ENCODE results near the gene ARHGAP30. TPM values are rescaled to one million over a fixed set of nuclear protein-coding genes. Genes with fewer than 3 reads are reported as not detected.
A peak's percentile ranks its signal among the peaks of the same experiment; 100 is the strongest.
"Not testable (repeated sequence)": the region's sequence is repeated elsewhere in the genome, so short reads cannot be mapped to it uniquely, and the experiment has no call there.

The ARHGAP30 gene
- total and polyA plus RNA-seq, 4 experiments from 2014 or later: 63.4 to 226 (median 218) TPM

GRCh38 chr1:161065681-161066080 is 4.0 kb downstream of the ARHGAP30 start:
- H3K27ac ChIP-seq (ENCODE audit: low read depth, low read length); DNase-seq; H3K27me3 ChIP-seq (ENCODE audit: insufficient read depth, low read length); H3K9me3 Mint-ChIP-seq; H3K4me3 ChIP-seq (ENCODE audit: low read length in 2 of 2); H3K9me3 ChIP-seq (ENCODE audit: control insufficient read depth in 1 of 2, low read length in 2 of 2); H3K27me3 Mint-ChIP-seq: not testable (repeated sequence)
- peaks cover 48 to 89% (median 65%) of the 10 kb centered on the region in 4 donors for H3K4me1 Mint-ChIP-seq
- H3K4me1 ChIP-seq (ENCODE audit: insufficient read depth, low read length): peaks cover 82% of the 10 kb centered on the region
- POLR2A ChIA-PET (ENCODE audit: partially characterized antibody): interaction anchor here (0.9 to 10.9 kb wide), 2 partner anchors 20 to 52 kb away, joined by 4 to 602 read pairs; partner anchors contain the start of genes NIT1, PFDN2, TSTD1 and USF1
- H3K36me3 Mint-ChIP-seq: peaks cover 37 to 65% of the 10 kb centered on the region in 2 donors
- H3K27ac Mint-ChIP-seq: peak overlapping the region; percentile 42 to 92 (median 76)
- H3K4me3 Mint-ChIP-seq: peak overlapping the region in 6 of 8 donors; percentile 9 to 96 (median 56)
- intact Hi-C loops (cut with micrococcal nuclease): loop anchor here (5.0 kb wide), 1 partner anchor 723 kb away; the partner anchor contains the start of genes COPA and NCSTN
- peaks cover 12% of the 10 kb centered on the region for H3K36me3 ChIP-seq (ENCODE audit: insufficient read depth, low read length)
- CTCF ChIA-PET (ENCODE audit: partially characterized antibody): interaction anchor here (1.3 to 10.1 kb wide), 4 partner anchors 9 to 30 kb away, joined by 4 to 171 read pairs (median 82); partner anchors contain the start of genes KLHDC9, TSTD1 and USF1

- POLR2A ChIA-PET (ENCODE audit: partially characterized antibody): interaction anchor here (1.3 to 10.9 kb wide), 2 partner anchors 19 to 33 kb away, joined by 8 to 602 read pairs; partner anchors contain the start of genes TSTD1 and USF1
- H3K27ac ChIP-seq (ENCODE audit: low read depth, low read length): peak overlapping the region; percentile 51
- peak overlapping the region; percentile 80 to 94 (median 92) for H3K27ac Mint-ChIP-seq
Observed at GRCh38 chr1:161063936-161064335, 5.8 kb downstream of the ARHGAP30 start.

GRCh38 chr1:161061419-161061818 is 8.3 kb downstream of the ARHGAP30 start:
- Mint-ChIP-seq H3K27ac (peak overlapping the region in 6 of 7 donors; percentile 22 to 92 (median 46)), H3K9me3 (no peaks in the 10 kb centered on the region), H3K4me1 (peaks cover 40 to 77% (median 56%) of the 10 kb centered on the region in 4 donors), H3K27me3 (no peaks in the 10 kb centered on the region), H3K4me3 (peak overlapping the region in 2 of 8 donors; percentile 34 to 61), H3K36me3 (peaks cover 34 to 69% of the 10 kb centered on the region in 2 donors)
- H3K4me1 ChIP-seq (ENCODE audit: insufficient read depth, low read length): peaks cover 89% of the 10 kb centered on the region
- POLR2A ChIA-PET (ENCODE audit: partially characterized antibody): interaction anchor here (0.9 to 7.8 kb wide), 4 partner anchors 8 to 41 kb away, joined by 3 to 66 read pairs (median 18); partner anchors contain the start of genes ARHGAP30, F11R and USF1
- intact Hi-C loops (cut with micrococcal nuclease): no loop called here
- CTCF ChIA-PET (ENCODE audit: partially characterized antibody): interaction anchor here (1.1 to 2.3 kb wide), 5 partner anchors 15 to 78 kb away, joined by 3 to 10 read pairs (median 7); partner anchors contain the start of genes TSTD1 and USF1
- no peak for DNase-seq
- no peaks in the 10 kb centered on the region for H3K9me3 ChIP-seq (ENCODE audit: control insufficient read depth in 1 of 2, low read length in 2 of 2)
- peaks cover 33% of the 10 kb centered on the region for H3K36me3 ChIP-seq (ENCODE audit: insufficient read depth, low read length)
- H3K27ac ChIP-seq (ENCODE audit: low read depth, low read length): no peak overlapping the region
- no peaks in the 10 kb centered on the region for H3K27me3 ChIP-seq (ENCODE audit: insufficient read depth, low read length)
- H3K4me3 ChIP-seq (ENCODE audit: low read length in 2 of 2): no peak overlapping the region

More at GRCh38 chr1:161063936-161064335, 5.8 kb downstream of the ARHGAP30 start:
- Mint-ChIP-seq H3K4me3 (peak overlapping the region; percentile 31 to 91 (median 75)), H3K4me1 (peaks cover 48 to 89% (median 68%) of the 10 kb centered on the region in 4 donors), H3K36me3 (peaks cover 42 to 69% of the 10 kb centered on the region in 2 donors)
- Histone ChIP-seq H3K4me1 (ENCODE audit: insufficient read depth, low read length) (peaks cover 90% of the 10 kb centered on the region), H3K36me3 (ENCODE audit: insufficient read depth, low read length) (peaks cover 22% of the 10 kb centered on the region), H3K4me3 (ENCODE audit: low read length in 2 of 2) (peak overlapping the region; percentile 9 to 23)
- H3K27me3 ChIP-seq (ENCODE audit: insufficient read depth, low read length); H3K9me3 Mint-ChIP-seq; intact Hi-C loops (cut with micrococcal nuclease); H3K9me3 ChIP-seq (ENCODE audit: control insufficient read depth in 1 of 2, low read length in 2 of 2); DNase-seq; H3K27me3 Mint-ChIP-seq: not testable (repeated sequence)
- CTCF ChIA-PET (ENCODE audit: partially characterized antibody): interaction anchor here (9.0 to 10.1 kb wide), 2 partner anchors 21 to 32 kb away, joined by 159 to 171 read pairs; partner anchors contain the start of genes KLHDC9, TSTD1 and USF1

DNA sequence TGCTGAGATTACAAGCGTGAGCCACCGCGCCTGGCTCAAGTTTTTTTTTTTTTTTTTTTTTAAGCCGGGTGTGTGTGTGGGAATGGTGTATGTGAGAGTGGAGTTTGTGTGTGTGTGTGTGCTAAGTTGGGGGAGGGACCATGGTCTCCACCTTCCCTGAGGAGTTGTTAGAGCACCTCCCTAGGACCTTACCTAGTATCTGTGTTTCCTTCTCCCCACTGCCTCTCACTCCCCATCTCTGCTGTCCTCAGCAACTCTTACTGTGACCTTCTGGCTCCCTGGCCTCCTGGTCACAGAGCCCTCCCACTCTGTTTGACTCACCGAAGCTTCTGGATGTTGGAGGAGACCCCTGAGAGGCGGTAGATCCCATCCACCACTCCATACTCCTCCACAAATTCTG is 10.4 kb downstream of the ARHGAP30 start:
- no peak overlapping the region for H3K4me3 ChIP-seq (ENCODE audit: low read length in 2 of 2)
- Mint-ChIP-seq H3K9me3 (no peaks in the 10 kb centered on the region), H3K27ac (peak overlapping the region; percentile 32 to 93 (median 74)), H3K36me3 (peaks cover 36 to 72% of the 10 kb centered on the region in 2 donors), H3K27me3 (no peaks in the 10 kb centered on the region), H3K4me1 (peaks cover 35 to 65% (median 46%) of the 10 kb centered on the region in 4 donors), H3K4me3 (peak overlapping the region in 1 of 8 donors; percentile 26)
- no peaks in the 10 kb centered on the region for H3K27me3 ChIP-seq (ENCODE audit: insufficient read depth, low read length)
- ChIA-PET POLR2A (ENCODE audit: partially characterized antibody) (interaction anchor here (0.8 to 7.8 kb wide), 6 partner anchors 10 to 94 kb away, joined by 3 to 66 read pairs (median 5); partner anchors contain the start of genes ARHGAP30, F11R, KLHDC9 and UFC1), CTCF (ENCODE audit: partially characterized antibody) (interaction anchor here (1.0 to 1.9 kb wide), 4 partner anchors 10 to 69 kb away, joined by 3 to 8 read pairs (median 4); partner anchors contain the start of genes ARHGAP30 and KLHDC9)
- intact Hi-C loops (cut with micrococcal nuclease): no loop called here
- H3K36me3 ChIP-seq (ENCODE audit: insufficient read depth, low read length): peaks cover 48% of the 10 kb centered on the region
- H3K4me1 ChIP-seq (ENCODE audit: insufficient read depth, low read length): peaks cover 76% of the 10 kb centered on the region
- no peaks in the 10 kb centered on the region for H3K9me3 ChIP-seq (ENCODE audit: control insufficient read depth in 1 of 2, low read length in 2 of 2)
- no peak overlapping the region for H3K27ac ChIP-seq (ENCODE audit: low read depth, low read length)
- no peak for DNase-seq

GRCh38 chr1:161054805-161055204 is 14.9 kb downstream of the ARHGAP30 start:
- H3K4me1 ChIP-seq (ENCODE audit: insufficient read depth, low read length): peaks cover 31% of the 10 kb centered on the region
- Mint-ChIP-seq H3K27ac (peak overlapping the region in 3 of 7 donors; percentile 17 to 24 (median 18)), H3K4me3 (no peak overlapping the region), H3K9me3 (no peaks in the 10 kb centered on the region), H3K27me3 (no peaks in the 10 kb centered on the region), H3K36me3 (peaks cover 56 to 76% of the 10 kb centered on the region in 2 donors), H3K4me1 (peaks cover 14 to 43% (median 24%) of the 10 kb centered on the region in 4 donors)
- no peaks in the 10 kb centered on the region for H3K9me3 ChIP-seq (ENCODE audit: control insufficient read depth in 1 of 2, low read length in 2 of 2)
- no peak overlapping the region for H3K27ac ChIP-seq (ENCODE audit: low read depth, low read length)
- intact Hi-C loops (cut with micrococcal nuclease): no loop called here
- POLR2A ChIA-PET (ENCODE audit: partially characterized antibody): interaction anchor here (0.6 to 21.2 kb wide), 5 partner anchors 9 to 80 kb away, joined by 3 to 602 read pairs (median 8); partner anchors contain the start of genes ARHGAP30, KLHDC9, TSTD1 and USF1
- no peak for DNase-seq
- H3K36me3 ChIP-seq (ENCODE audit: insufficient read depth, low read length): peaks cover 73% of the 10 kb centered on the region
- H3K4me3 ChIP-seq (ENCODE audit: low read length in 2 of 2): no peak overlapping the region
- H3K27me3 ChIP-seq (ENCODE audit: insufficient read depth, low read length): no peaks in the 10 kb centered on the region
- CTCF ChIA-PET (ENCODE audit: partially characterized antibody): interaction anchor here (1.1 to 2.3 kb wide), 9 partner anchors 9 to 76 kb away, joined by 3 to 12 read pairs (median 6); partner anchors contain the start of genes ARHGAP30, KLHDC9 and USF1

DNA sequence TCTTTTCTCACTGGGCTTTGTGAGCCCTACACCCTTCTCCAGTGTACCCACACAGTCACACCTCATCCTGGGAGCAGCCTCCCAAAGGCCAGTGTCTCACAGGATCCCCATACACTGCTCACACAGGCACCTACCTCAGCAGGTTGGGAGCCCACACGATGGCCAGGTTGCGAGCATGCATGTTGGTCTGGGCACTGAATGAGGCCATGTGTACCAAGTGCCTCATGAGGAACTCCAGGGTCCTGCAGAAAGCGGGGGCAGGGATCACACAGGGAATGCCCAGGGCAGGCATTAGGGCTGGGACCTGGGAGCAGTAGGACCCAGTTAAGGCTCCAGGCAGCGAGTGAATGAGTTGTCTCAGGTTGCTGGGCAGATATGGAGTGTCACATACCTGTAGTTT is 15.5 kb downstream of the ARHGAP30 start:
- Mint-ChIP-seq H3K9me3 (no peaks in the 10 kb centered on the region), H3K4me1 (peaks cover 8 to 37% (median 19%) of the 10 kb centered on the region in 4 donors), H3K4me3 (no peak overlapping the region), H3K27me3 (no peaks in the 10 kb centered on the region), H3K36me3 (peaks cover 53 to 76% of the 10 kb centered on the region in 2 donors), H3K27ac (peak overlapping the region in 3 of 7 donors; percentile 52 to 70 (median 55))
- CTCF ChIA-PET (ENCODE audit: partially characterized antibody): interaction anchor here (1.1 to 2.3 kb wide), 7 partner anchors 9 to 76 kb away, joined by 3 to 10 read pairs (median 5); partner anchors contain the start of genes ARHGAP30, KLHDC9 and USF1
- intact Hi-C loops (cut with micrococcal nuclease): no loop called here
- peaks cover 25% of the 10 kb centered on the region for H3K4me1 ChIP-seq (ENCODE audit: insufficient read depth, low read length)
- no peak for DNase-seq
- H3K4me3 ChIP-seq (ENCODE audit: low read length in 2 of 2): no peak overlapping the region
- no peaks in the 10 kb centered on the region for H3K9me3 ChIP-seq (ENCODE audit: control insufficient read depth in 1 of 2, low read length in 2 of 2)
- no peaks in the 10 kb centered on the region for H3K27me3 ChIP-seq (ENCODE audit: insufficient read depth, low read length)
- H3K27ac ChIP-seq (ENCODE audit: low read depth, low read length): no peak overlapping the region
- peaks cover 73% of the 10 kb centered on the region for H3K36me3 ChIP-seq (ENCODE audit: insufficient read depth, low read length)
- POLR2A ChIA-PET (ENCODE audit: partially characterized antibody): interaction anchor here (1.8 to 21.2 kb wide), 4 partner anchors 8 to 43 kb away, joined by 4 to 602 read pairs (median 37); partner anchors contain the start of genes ARHGAP30, KLHDC9, TSTD1 and USF1

Measured in CD4-positive, alpha-beta memory T cell (primary cell).